ENCODE measurements around the gene RECQL5. TPM values are rescaled to one million over a fixed set of nuclear protein-coding genes. Genes with fewer than 3 reads are reported as not detected.
A peak's percentile ranks its signal among the peaks of the same experiment; 100 is the strongest.

The RECQL5 gene
- total and polyA plus RNA-seq, 7 donors, result 5.1 to 30.1 (median 11.1) TPM

- peaks cover 0 to 68% (median 61%) of the 10 kb centered on the region in 4 donors for H3K4me1 ChIP-seq
Observed at GRCh38 chr17:75698659-75699058, 31.7 kb upstream of the RECQL5 start.

GRCh38 chr17:75697651-75698291 lies 30.8 kb upstream of the RECQL5 start:
- TF ChIP-seq CTCF (IDR thresholded peaks at IDR 0.05) (no peak), POLR2AphosphoS5 (IDR thresholded peaks at IDR 0.05) (peak in 2 of 4 donors; percentile 36 to 53)
- Histone ChIP-seq H3K4me3 (no peak overlapping the region), H3K27me3 (no peaks in the 10 kb centered on the region), H3K27ac (peak overlapping the region; percentile 76 to 90 (median 82)), H3K36me3 (peaks cover 18 to 28% (median 19%) of the 10 kb centered on the region in 4 donors), H3K4me1 (peaks cover 0 to 77% (median 69%) of the 10 kb centered on the region in 4 donors), H3K9me3 (no peaks in the 10 kb centered on the region)
- no peak for DNase-seq
- intact Hi-C loops (cut with DNase I), result no loop called here
- 18 to 65% methylated on average over 10 of the region's 10 CpGs for WGBS, 2 donors

More at GRCh38 chr17:75698659-75699058, 31.7 kb upstream of the RECQL5 start:
- H3K4me3 ChIP-seq, result no peak overlapping the region
- DNase-seq, result no peak
- peak overlapping the region; percentile 76 to 90 (median 82) for H3K27ac ChIP-seq
- 47 to 77% methylated on average over 3 of the region's 3 CpGs for WGBS, 2 donors
- no peaks in the 10 kb centered on the region for H3K27me3 ChIP-seq
- no peak for TF ChIP-seq CTCF (IDR thresholded peaks at IDR 0.05)
- no peak for TF ChIP-seq POLR2AphosphoS5 (IDR thresholded peaks at IDR 0.05)
- TF ChIP-seq EP300 (IDR thresholded peaks at IDR 0.05), result no peak
- no peak for TF ChIP-seq POLR2A (IDR thresholded peaks at IDR 0.05)
- intact Hi-C loops (cut with DNase I), result no loop called here
- peaks cover 22 to 37% (median 26%) of the 10 kb centered on the region in 4 donors for H3K36me3 ChIP-seq
- H3K9me3 ChIP-seq, result no peaks in the 10 kb centered on the region

- Histone ChIP-seq H3K36me3 (peaks cover 7 to 11% (median 9%) of the 10 kb centered on the region in 4 donors), H3K27me3 (no peaks in the 10 kb centered on the region), H3K27ac (peak overlapping the region; percentile 80 to 90 (median 86)), H3K4me3 (no peak overlapping the region), H3K4me1 (peaks cover 0 to 90% (median 77%) of the 10 kb centered on the region in 4 donors), H3K9me3 (no peaks in the 10 kb centered on the region)
- peak; percentile 79 for DNase-seq
- intact Hi-C loops (cut with DNase I), result no loop called here
- 18 to 79% methylated on average over 12 of the region's 12 CpGs for WGBS, 2 donors
- TF ChIP-seq CTCF (IDR thresholded peaks at IDR 0.05) (no peak), POLR2A (IDR thresholded peaks at IDR 0.05) (no peak), EP300 (IDR thresholded peaks at IDR 0.05) (no peak), POLR2AphosphoS5 (IDR thresholded peaks at IDR 0.05) (peak in 3 of 4 donors; percentile 21 to 57 (median 51))
Observed at GRCh38 chr17:75695830-75696271, 28.9 kb upstream of the RECQL5 start.

GRCh38 chr17:75695141-75695829 lies 28.3 kb upstream of the RECQL5 start:
- WGBS, 2 donors, result 52 to 79% methylated on average over 7 of the region's 7 CpGs

More at GRCh38 chr17:75695141-75695829, 28.3 kb upstream of the RECQL5 start:
- H3K36me3 ChIP-seq, result peaks cover under 1 to 6% (median 4%) of the 10 kb centered on the region in 4 donors
- H3K27me3 ChIP-seq, result no peaks in the 10 kb centered on the region
- no peak for DNase-seq
- H3K4me3 ChIP-seq, result no peak overlapping the region
- H3K27ac ChIP-seq, result peak overlapping the region; percentile 80 to 90 (median 86)
- intact Hi-C loops (cut with DNase I), result no loop called here
- H3K4me1 ChIP-seq, result peaks cover 0 to 87% (median 73%) of the 10 kb centered on the region in 4 donors
- no peaks in the 10 kb centered on the region for H3K9me3 ChIP-seq
- TF ChIP-seq EP300 (IDR thresholded peaks at IDR 0.05), result no peak
- TF ChIP-seq CTCF (IDR thresholded peaks at IDR 0.05), result no peak
- no peak for TF ChIP-seq POLR2AphosphoS5 (IDR thresholded peaks at IDR 0.05)
- TF ChIP-seq POLR2A (IDR thresholded peaks at IDR 0.05), result no peak

Measured in sigmoid colon (tissue), 7 donors.